PFSK-1 (cell line): ENCODE results near the gene NT5DC3.

Experiments used
- POLR2AphosphoS5 ChIP-seq: IDR thresholded peaks from 2 replicates; pipeline ENCODE4 v1.6.1; 2012; ENCODE audit warnings: low read depth, mild to moderate bottlenecking, control low read depth, low read length, moderate library complexity
- SIN3A ChIP-seq: IDR thresholded peaks from 2 replicates; pipeline ENCODE4 v1.6.1; 2012; ENCODE audit warnings: mild to moderate bottlenecking, low read length, moderate library complexity, borderline replicate concordance; ENCODE audit not compliant: insufficient read depth
- TAF1 ChIP-seq: IDR thresholded peaks from 2 replicates; pipeline ENCODE4 v1.6.1; 2012; ENCODE audit warnings: low read length, control low read depth, borderline replicate concordance; ENCODE audit not compliant: insufficient read depth
- TF ChIP-seq, protein P1 (sequence below), 2 experiments: IDR thresholded peaks; 2 replicates each; pipeline versions ENCODE4 v1.6.1 to v1.8.0; 2011 to 2012; ENCODE audit warnings: low read depth in 2 of 2, low read length in 2 of 2, control low read depth in 1 of 2, inconsistent platforms in 1 of 2, mild to moderate bottlenecking in 1 of 2, moderate library complexity in 1 of 2; ENCODE audit not compliant: insufficient read depth in 1 of 2

DNA sequence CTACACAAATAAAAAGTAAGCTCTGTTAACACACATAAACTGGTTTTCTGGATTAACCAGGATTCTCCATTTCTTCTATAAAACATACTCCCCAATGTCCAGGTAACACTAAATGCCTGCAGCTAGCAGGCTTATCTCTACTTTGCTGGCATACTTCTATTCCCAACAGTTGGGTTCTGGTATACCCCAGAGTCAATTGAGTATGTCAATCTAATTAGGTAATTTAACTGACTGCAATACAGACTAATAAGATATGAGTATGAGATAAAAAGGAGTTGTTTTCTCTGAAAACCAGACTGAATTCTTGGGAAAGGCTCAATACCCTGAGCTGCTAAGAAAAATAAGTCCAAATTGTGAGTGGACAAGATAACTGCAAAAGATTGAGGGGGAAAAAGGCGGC is 9.4 kb upstream of the NT5DC3 start:
- TF ChIP-seq, protein P1, sequence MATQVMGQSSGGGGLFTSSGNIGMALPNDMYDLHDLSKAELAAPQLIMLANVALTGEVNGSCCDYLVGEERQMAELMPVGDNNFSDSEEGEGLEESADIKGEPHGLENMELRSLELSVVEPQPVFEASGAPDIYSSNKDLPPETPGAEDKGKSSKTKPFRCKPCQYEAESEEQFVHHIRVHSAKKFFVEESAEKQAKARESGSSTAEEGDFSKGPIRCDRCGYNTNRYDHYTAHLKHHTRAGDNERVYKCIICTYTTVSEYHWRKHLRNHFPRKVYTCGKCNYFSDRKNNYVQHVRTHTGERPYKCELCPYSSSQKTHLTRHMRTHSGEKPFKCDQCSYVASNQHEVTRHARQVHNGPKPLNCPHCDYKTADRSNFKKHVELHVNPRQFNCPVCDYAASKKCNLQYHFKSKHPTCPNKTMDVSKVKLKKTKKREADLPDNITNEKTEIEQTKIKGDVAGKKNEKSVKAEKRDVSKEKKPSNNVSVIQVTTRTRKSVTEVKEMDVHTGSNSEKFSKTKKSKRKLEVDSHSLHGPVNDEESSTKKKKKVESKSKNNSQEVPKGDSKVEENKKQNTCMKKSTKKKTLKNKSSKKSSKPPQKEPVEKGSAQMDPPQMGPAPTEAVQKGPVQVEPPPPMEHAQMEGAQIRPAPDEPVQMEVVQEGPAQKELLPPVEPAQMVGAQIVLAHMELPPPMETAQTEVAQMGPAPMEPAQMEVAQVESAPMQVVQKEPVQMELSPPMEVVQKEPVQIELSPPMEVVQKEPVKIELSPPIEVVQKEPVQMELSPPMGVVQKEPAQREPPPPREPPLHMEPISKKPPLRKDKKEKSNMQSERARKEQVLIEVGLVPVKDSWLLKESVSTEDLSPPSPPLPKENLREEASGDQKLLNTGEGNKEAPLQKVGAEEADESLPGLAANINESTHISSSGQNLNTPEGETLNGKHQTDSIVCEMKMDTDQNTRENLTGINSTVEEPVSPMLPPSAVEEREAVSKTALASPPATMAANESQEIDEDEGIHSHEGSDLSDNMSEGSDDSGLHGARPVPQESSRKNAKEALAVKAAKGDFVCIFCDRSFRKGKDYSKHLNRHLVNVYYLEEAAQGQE (IDR thresholded peaks at IDR 0.05; ENCODE audit: insufficient read depth in 1 of 2, low read depth in 2 of 2, low read length in 2 of 2) = no peak
- no peak for TF ChIP-seq POLR2AphosphoS5
- no peak for TF ChIP-seq TAF1
- no peak for TF ChIP-seq SIN3A
